ENCODE data around the gene ZNF500. TPM values are rescaled to one million over a fixed set of nuclear protein-coding genes. Genes with fewer than 3 reads are reported as not detected.

The ZNF500 gene
- total RNA-seq, 1 experiment from 2014 or later: 18.3 TPM

- no peak overlapping the region for H4K5ac ChIP-seq (ENCODE audit: insufficient read length, low read depth, low read length)
- Mint-ChIP-seq H3K4me3 (no peak overlapping the region), H3K9me3 (peaks cover 7 to 9% of the 10 kb centered on the region in 2 experiments; a peak in 3 of 5 replicates), H3K27ac (no peak overlapping the region), H3K27me3 (ENCODE audit: low read depth) (no peaks in the 10 kb centered on the region), H3K4me1 (no peaks in the 10 kb centered on the region), H3K36me3 (ENCODE audit: insufficient read depth in 1 of 3, low read depth in 3 of 3) (peaks cover 53 to 78% (median 76%) of the 10 kb centered on the region in 3 experiments)
- H3K23ac ChIP-seq (ENCODE audit: insufficient read length, low read depth, low read length): no peak overlapping the region
- H3K14ac ChIP-seq (ENCODE audit: insufficient read depth, low read length): no peak overlapping the region
- no peaks in the 10 kb centered on the region for H3K4me1 ChIP-seq (ENCODE audit: insufficient read depth, low read length)
- no peaks in the 10 kb centered on the region for H4K20me1 ChIP-seq (ENCODE audit: control insufficient read depth, insufficient read depth, insufficient read length)
- H2BK120ac ChIP-seq (ENCODE audit: low read depth, low read length, poor library complexity, severe bottlenecking): no peak overlapping the region
- H2AK5ac ChIP-seq (ENCODE audit: insufficient read length, low read length): no peak overlapping the region
- H3K4ac ChIP-seq (ENCODE audit: low read depth, low read length): no peak overlapping the region
- H3K79me2 ChIP-seq (ENCODE audit: insufficient read depth, low read length): no peaks in the 10 kb centered on the region
- DNase-seq: no peak
- H2AFZ ChIP-seq (ENCODE audit: low read length): no peak overlapping the region
- H3K27me3 ChIP-seq (ENCODE audit: insufficient read depth, low read length): no peaks in the 10 kb centered on the region
- no peak overlapping the region for H3T11ph ChIP-seq (ENCODE audit: low read length)
- TF ChIP-seq CTCF (conservative IDR thresholded peaks at IDR 0.05): no peak
- no peak overlapping the region for H2BK20ac ChIP-seq (ENCODE audit: low read depth, low read length, poor library complexity, severe bottlenecking)
- no peak overlapping the region for H3K18ac ChIP-seq (ENCODE audit: insufficient read length, low read depth, low read length)
- H2BK15ac ChIP-seq (ENCODE audit: low read depth, low read length): no peak overlapping the region
- no peak overlapping the region for H4K8ac ChIP-seq (replicated peaks; ENCODE audit: insufficient read length, low read depth, low read length)
- H3K79me1 ChIP-seq (ENCODE audit: insufficient read depth, low read depth, low read length, poor library complexity, severe bottlenecking): no peaks in the 10 kb centered on the region
- no peak overlapping the region for H3K9ac ChIP-seq (ENCODE audit: extremely low read depth, insufficient read length, low read length)
- no CpG with 5 or more reads among the region's 6 CpGs for WGBS (ENCODE audit: extremely low coverage, insufficient read length, low lambda C conversion rate)
- no peak overlapping the region for H2BK12ac ChIP-seq (ENCODE audit: insufficient read length, low read depth, low read length)
- no peak overlapping the region for H2BK5ac ChIP-seq (ENCODE audit: insufficient read length, low read length)
- H3K9me3 ChIP-seq (ENCODE audit: control insufficient read depth, low read depth, low read length): no peaks in the 10 kb centered on the region
- no peak overlapping the region for H4K91ac ChIP-seq (ENCODE audit: insufficient read length, low read depth, low read length)
- no peak overlapping the region for H3K4me2 ChIP-seq (ENCODE audit: insufficient read depth, insufficient read length, low read length)
- H3K56ac ChIP-seq (ENCODE audit: insufficient read length, low read depth, low read length): no peak overlapping the region
- H3K27ac ChIP-seq (ENCODE audit: insufficient read length, low read depth, low read length): no peak overlapping the region
- H3K23me2 ChIP-seq (ENCODE audit: insufficient read length, low read depth, low read length, poor library complexity, severe bottlenecking): no peaks in the 10 kb centered on the region
These were observed 11.3 kb downstream of the ZNF500 start for GRCh38 chr16:4755687-4756086.

Data from H9 (cell line).